Measurements from ENCODE around the gene MATN1.

Gene MATN1

GRCh38 chr1:30715216-30715615 lies 8.2 kb downstream of the MATN1 start:
- DNase-seq: peak; percentile 30

GRCh38 chr1:30714536-30715090 lies 8.8 kb downstream of the MATN1 start:
- no peak for DNase-seq

- peak; percentile 22 for DNase-seq
Measured at GRCh38 chr1:30714025-30714424, 9.4 kb downstream of the MATN1 start.

- no peak for DNase-seq
Measured at GRCh38 chr1:30713311-30713710, 10.1 kb downstream of the MATN1 start.

GRCh38 chr1:30712583-30712982 lies 10.8 kb downstream of the MATN1 start:
- no peak for DNase-seq

GRCh38 chr1:30710407-30710806 lies 13.0 kb downstream of the MATN1 start:
- DNase-seq: peak; percentile 52

GRCh38 chr1:30708361-30708728 lies 15.0 kb downstream of the MATN1 start:
- DNase-seq: peak; percentile 23

- DNase-seq: peak; percentile 78
Measured at GRCh38 chr1:30707412-30708360, 15.7 kb downstream of the MATN1 start.

- peak; percentile 78 for DNase-seq
Measured at GRCh38 chr1:30706528-30706927, 16.9 kb downstream of the MATN1 start.

GRCh38 chr1:30705698-30706097 lies 17.7 kb downstream of the MATN1 start:
- DNase-seq: no peak

- no peak for DNase-seq
Measured at GRCh38 chr1:30704765-30705509, 18.4 kb downstream of the MATN1 start.

GRCh38 chr1:30704271-30704670 lies 19.1 kb downstream of the MATN1 start:
- DNase-seq: no peak

GRCh38 chr1:30702823-30703222 lies 20.6 kb downstream of the MATN1 start:
- no peak for DNase-seq

GRCh38 chr1:30701258-30701633 lies 22.1 kb downstream of the MATN1 start:
- DNase-seq: no peak

- DNase-seq: peak; percentile 21
Measured at GRCh38 chr1:30700528-30701257, 22.7 kb downstream of the MATN1 start.

- no peak for DNase-seq
Measured at GRCh38 chr1:30699762-30700161, 23.6 kb downstream of the MATN1 start.

GRCh38 chr1:30698401-30698981 lies 24.9 kb downstream of the MATN1 start:
- DNase-seq: no peak

- peak; percentile 43 for DNase-seq
Measured at GRCh38 chr1:30697571-30698376, 25.6 kb downstream of the MATN1 start.

GRCh38 chr1:30696831-30697230 lies 26.6 kb downstream of the MATN1 start:
- no peak for DNase-seq

GRCh38 chr1:30695439-30695841 lies 27.9 kb downstream of the MATN1 start:
- DNase-seq: no peak

- no peak for DNase-seq
Measured at GRCh38 chr1:30694280-30695175, 28.9 kb downstream of the MATN1 start.

All from NCI-H69 (cell line).